ENCODE data around the gene SEMA3F.

GRCh38 chr3:50195501-50196252 is 40.6 kb downstream of the SEMA3F start:
- TF ChIP-seq, protein P1, sequence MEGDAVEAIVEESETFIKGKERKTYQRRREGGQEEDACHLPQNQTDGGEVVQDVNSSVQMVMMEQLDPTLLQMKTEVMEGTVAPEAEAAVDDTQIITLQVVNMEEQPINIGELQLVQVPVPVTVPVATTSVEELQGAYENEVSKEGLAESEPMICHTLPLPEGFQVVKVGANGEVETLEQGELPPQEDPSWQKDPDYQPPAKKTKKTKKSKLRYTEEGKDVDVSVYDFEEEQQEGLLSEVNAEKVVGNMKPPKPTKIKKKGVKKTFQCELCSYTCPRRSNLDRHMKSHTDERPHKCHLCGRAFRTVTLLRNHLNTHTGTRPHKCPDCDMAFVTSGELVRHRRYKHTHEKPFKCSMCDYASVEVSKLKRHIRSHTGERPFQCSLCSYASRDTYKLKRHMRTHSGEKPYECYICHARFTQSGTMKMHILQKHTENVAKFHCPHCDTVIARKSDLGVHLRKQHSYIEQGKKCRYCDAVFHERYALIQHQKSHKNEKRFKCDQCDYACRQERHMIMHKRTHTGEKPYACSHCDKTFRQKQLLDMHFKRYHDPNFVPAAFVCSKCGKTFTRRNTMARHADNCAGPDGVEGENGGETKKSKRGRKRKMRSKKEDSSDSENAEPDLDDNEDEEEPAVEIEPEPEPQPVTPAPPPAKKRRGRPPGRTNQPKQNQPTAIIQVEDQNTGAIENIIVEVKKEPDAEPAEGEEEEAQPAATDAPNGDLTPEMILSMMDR (conservative IDR thresholded peaks at IDR 0.05) = no peak
- no peak for TF ChIP-seq EZH2 (IDR thresholded peaks at IDR 0.05; ENCODE audit: low read depth)

All from PC-9 (cell line).